Bronchial epithelial cell (primary cell): ENCODE measurements around the gene ADIPOR2. TPM values are rescaled to one million over a fixed set of nuclear protein-coding genes. Genes with fewer than 3 reads are reported as not detected.
"Not testable (repeated sequence)": the region's sequence is repeated elsewhere in the genome, so short reads cannot be mapped to it uniquely, and the experiment has no call there.

Source experiments
- DNase-seq: peaks from one replicate; pipeline ENCODE4 v3.0.0-alpha.2; 2010; ENCODE audit warnings: low read depth
- FAIRE-seq: peaks from 2 replicates; lab custom pipeline; 2011; peaks lifted over from hg19 to GRCh38; lab: Jason Lieb, UNC
- H3K27me3 ChIP-seq: 2 replicates; pipeline ENCODE4 v1.5.1; 2011; ENCODE audit warnings: low read length; ENCODE audit not compliant: control insufficient read depth, insufficient read depth
- H3K36me3 ChIP-seq: 2 replicates; pipeline ENCODE4 v1.5.1; 2011; ENCODE audit warnings: low read length; ENCODE audit not compliant: control insufficient read depth, insufficient read depth
- H3K4me3 ChIP-seq: 2 replicates; pipeline ENCODE4 v1.5.1; 2011; ENCODE audit warnings: mild to moderate bottlenecking, low read depth, low read length, control low read depth
- total RNA-seq: library from RNA; depleted of rRNA; stranded (reverse); fragments of >200 nt; gene quantifications from 2 replicates; pipeline ENCODE4 v1.2.1, GENCODE V29; 2014
- TF ChIP-seq, protein P1 (sequence below): IDR thresholded peaks from 2 replicates; pipeline ENCODE4 v1.5.1; 2011; ENCODE audit warnings: mild to moderate bottlenecking, moderate library complexity, low read length, control low read depth, inconsistent platforms; ENCODE audit not compliant: insufficient read depth, severe bottlenecking

Gene ADIPOR2
- total RNA-seq, 1 donor from 2014 or later, result 41.6 TPM

- DNase-seq, FAIRE-seq, H3K36me3 ChIP-seq, H3K27me3 ChIP-seq, H3K4me3 ChIP-seq: not testable (repeated sequence)
Measured at GRCh38 chr12:1713783-1714348, 23.0 kb downstream of the ADIPOR2 start.

GRCh38 chr12:1715459-1715858 lies 24.6 kb downstream of the ADIPOR2 start:
- H3K36me3 ChIP-seq, H3K4me3 ChIP-seq, FAIRE-seq, DNase-seq, H3K27me3 ChIP-seq: not testable (repeated sequence)

DNA sequence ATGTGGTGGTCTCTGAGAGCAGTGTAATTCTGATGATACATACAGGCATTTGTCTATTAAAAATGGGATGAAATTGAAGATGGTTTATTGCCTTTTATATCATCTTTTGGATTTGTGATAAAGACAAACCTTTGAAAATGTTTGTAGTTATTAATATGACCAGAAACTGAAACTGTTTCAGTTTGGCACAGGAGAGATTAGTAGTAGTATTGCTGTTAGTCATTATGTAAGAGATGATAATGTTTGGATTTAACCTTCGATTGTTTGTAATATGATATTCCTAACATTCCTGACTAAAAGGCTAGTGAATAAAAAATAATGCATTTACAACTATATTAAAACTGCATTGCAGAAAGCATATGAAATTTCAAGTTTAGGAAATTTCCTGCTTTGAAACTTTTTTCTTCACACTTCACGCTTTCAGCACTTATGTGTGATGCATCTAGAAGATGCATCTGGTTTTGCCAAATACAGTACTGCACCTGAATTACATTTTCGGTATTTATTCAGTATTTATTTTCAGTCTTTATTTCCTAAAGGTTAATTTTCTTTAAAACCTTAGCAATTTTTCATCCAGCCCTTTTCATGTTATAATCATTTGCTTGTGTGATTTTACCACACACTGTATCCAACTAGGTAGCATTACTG lies 25.5 kb downstream of the ADIPOR2 start:
- Histone ChIP-seq H3K36me3 (no peaks in the 10 kb centered on the region), H3K4me3 (no peak overlapping the region), H3K27me3 (no peaks in the 10 kb centered on the region)
- TF ChIP-seq, protein P1, sequence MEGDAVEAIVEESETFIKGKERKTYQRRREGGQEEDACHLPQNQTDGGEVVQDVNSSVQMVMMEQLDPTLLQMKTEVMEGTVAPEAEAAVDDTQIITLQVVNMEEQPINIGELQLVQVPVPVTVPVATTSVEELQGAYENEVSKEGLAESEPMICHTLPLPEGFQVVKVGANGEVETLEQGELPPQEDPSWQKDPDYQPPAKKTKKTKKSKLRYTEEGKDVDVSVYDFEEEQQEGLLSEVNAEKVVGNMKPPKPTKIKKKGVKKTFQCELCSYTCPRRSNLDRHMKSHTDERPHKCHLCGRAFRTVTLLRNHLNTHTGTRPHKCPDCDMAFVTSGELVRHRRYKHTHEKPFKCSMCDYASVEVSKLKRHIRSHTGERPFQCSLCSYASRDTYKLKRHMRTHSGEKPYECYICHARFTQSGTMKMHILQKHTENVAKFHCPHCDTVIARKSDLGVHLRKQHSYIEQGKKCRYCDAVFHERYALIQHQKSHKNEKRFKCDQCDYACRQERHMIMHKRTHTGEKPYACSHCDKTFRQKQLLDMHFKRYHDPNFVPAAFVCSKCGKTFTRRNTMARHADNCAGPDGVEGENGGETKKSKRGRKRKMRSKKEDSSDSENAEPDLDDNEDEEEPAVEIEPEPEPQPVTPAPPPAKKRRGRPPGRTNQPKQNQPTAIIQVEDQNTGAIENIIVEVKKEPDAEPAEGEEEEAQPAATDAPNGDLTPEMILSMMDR, result no peak
- FAIRE-seq, result no peak
- no peak for DNase-seq

GRCh38 chr12:1716911-1717310 lies 26.0 kb downstream of the ADIPOR2 start:
- TF ChIP-seq, protein P1, result no peak
- FAIRE-seq, result no peak

DNA sequence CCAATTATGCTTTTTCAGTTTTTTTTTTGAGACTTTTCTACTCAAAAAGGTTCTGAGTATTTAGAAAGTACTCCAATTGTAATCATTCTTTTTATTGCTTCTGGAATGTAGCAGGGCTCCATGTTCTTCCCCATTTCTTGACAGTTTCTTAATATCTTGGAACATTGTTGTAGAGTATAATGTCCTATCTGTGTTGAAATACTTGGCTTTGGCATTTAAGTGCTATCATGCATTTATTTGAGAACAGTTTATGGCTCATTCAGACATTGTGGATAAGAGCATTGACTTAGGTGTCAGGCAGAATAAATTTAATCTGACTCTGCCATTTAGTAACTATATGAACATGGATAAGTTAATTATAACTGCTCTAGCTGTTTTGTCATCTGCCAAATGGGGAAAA lies 28.3 kb downstream of the ADIPOR2 start:
- H3K27me3 ChIP-seq, result no peaks in the 10 kb centered on the region
- no peaks in the 10 kb centered on the region for H3K36me3 ChIP-seq
- H3K4me3 ChIP-seq, result no peak overlapping the region
- TF ChIP-seq, protein P1, result no peak
- FAIRE-seq (no peak), DNase-seq (no peak)

More at GRCh38 chr12:1716911-1717310, 26.0 kb downstream of the ADIPOR2 start:
- DNase-seq, result no peak
- H3K27me3 ChIP-seq, result no peaks in the 10 kb centered on the region
- no peak overlapping the region for H3K4me3 ChIP-seq
- H3K36me3 ChIP-seq, result no peaks in the 10 kb centered on the region

DNA sequence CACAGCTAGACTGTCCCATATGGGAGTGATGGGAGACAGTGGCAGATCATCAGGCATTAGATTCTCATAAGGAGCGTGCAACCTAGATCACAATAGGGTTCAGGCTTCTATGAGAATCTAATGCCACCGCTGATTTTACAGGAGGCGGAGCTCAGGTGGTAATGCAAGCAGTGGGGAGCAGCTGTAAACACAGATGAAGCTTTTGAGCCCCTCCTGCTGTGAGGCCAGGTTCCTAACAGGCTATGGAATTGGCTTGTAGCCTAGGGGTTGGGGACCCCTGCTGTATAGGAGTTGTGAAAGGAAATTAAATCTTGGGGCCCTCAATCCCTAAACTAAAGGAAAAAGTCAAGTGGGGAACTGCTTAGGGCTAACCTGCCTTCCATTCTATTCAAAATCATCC lies 29.6 kb downstream of the ADIPOR2 start:
- no peak for FAIRE-seq
- Histone ChIP-seq H3K4me3 (no peak overlapping the region), H3K27me3 (no peaks in the 10 kb centered on the region), H3K36me3 (no peaks in the 10 kb centered on the region)
- TF ChIP-seq, protein P1, result no peak
- DNase-seq, result no peak

- TF ChIP-seq, protein P1, result no peak
- Histone ChIP-seq H3K27me3 (no peaks in the 10 kb centered on the region), H3K4me3 (no peak overlapping the region), H3K36me3 (no peaks in the 10 kb centered on the region)
- FAIRE-seq (no peak), DNase-seq (no peak)
Measured at GRCh38 chr12:1723721-1724120, 32.9 kb downstream of the ADIPOR2 start.
